GM18951 (cell line): ENCODE data around the gene TARBP2.

Source experiments
- POLR2A ChIP-seq: IDR thresholded peaks from 4 replicates; pipeline ENCODE4 v1.6.1; 2011; ENCODE audit warnings: mild to moderate bottlenecking; ENCODE audit not compliant: insufficient read length, insufficient read depth; ENCODE audit errors: extremely low read depth
- in situ Hi-C: fragments of 300-500 bp; cut with MboI; formaldehyde crosslinking; loops from one replicate; pipeline ENCODE4 v1.12.0; 2022; ENCODE audit warnings: low sequenced_read_pairs, mixed read lengths, inconsistent platforms; ENCODE audit not compliant: unreplicated experiment

The TARBP2 gene

DNA sequence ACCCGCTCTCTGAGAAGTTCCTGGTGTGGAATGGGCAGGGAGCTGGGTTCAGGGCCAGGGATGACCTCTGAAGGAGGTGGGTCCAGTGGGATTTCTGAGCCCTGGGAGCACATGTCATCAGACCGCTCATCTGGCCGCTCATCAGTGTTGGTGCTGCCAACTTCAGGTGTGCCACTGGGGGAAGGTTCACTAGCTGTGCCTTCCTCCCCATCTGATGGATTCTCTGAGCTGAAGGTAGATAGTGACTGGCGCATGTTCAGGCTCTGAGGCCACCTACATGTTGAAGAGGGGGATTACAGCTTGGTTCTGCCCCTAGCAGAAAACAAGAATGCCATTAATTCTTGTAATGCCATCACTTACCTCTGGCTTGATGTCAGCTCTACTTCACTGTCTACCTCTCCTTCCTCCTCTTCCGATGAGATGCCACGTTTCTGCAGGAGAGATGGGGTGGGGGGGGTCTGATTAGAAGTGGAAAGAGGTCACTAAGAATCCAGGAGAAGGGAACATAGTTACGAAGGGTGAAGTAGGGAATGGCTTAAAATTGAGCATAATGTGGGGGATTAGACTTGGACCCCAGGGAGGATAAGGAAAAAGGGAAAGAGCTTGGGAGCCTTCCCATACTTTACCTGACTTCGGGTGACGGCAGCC, 19.0 kb upstream of the TARBP2 start:
- in situ Hi-C loops: no loop called here
- peak; percentile 23 for TF ChIP-seq POLR2A

GRCh38 chr12:53482626-53483168, 18.4 kb upstream of the TARBP2 start:
- in situ Hi-C loops: no loop called here

GRCh38 chr12:53483225-53483978, 17.7 kb upstream of the TARBP2 start:
- in situ Hi-C loops: no loop called here
- peak; percentile 33 for TF ChIP-seq POLR2A

More at GRCh38 chr12:53482626-53483168, 18.4 kb upstream of the TARBP2 start:
- peak; percentile 20 for TF ChIP-seq POLR2A

DNA sequence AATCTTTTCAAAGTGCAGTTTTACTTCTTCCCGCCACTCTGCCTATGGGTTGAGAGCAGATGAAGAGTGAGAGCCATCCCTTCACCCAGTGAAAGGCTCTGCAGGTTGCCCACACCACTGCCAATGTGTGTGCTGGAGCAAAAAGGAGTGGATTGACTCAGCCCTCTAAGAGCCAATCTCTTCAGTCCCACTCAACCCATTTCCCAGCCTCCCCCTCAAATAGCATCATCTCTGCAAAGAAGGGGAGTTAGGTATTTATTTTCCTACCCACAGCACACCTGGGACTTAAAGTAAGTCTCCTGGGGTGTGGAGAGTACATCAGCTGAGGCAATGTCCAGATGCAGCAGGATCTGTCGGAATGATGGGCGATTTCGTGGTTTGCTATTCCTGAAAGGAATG, 17.1 kb upstream of the TARBP2 start:
- in situ Hi-C loops: no loop called here
- TF ChIP-seq POLR2A: no peak

DNA sequence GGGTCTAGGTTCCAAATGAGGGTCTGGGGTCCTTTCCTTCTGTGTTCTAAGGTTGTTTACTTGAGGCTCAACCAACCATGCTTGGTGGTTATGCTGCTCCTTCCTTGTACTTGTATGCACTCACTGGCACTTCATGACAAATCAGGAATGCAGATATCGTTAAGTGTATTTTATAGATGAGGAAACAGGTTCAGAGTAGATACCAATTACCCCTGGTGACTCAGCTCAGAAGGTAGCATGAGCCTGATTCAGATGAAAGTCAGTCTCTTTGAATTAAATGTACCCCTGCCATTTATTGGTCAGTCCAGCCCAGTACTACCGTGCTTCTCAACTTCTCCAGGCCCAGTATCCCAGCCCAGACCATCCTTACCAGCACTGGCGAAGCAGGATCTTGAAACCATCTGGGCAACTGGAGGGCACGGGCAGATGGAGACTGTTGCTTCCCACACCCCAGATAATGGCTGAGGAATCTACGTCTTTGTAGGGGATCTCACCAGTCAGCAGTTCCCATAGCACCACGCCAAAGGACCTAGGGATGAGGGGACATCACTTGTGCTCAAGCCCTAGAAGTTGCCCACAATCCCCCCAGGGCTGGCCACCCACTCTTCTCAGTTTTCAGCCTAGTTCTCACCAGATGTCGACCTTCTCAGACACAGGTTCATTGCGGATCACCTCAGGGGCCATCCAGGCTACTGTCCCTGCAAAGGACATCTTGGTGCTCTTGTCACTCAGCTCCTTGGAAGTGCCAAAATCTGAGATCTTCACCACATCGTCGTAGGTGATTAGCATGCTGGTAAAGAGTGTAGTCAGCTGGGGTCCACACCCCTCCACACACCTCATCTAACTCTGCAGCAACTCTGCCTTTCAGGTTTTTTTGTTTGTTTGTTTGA, 16.2 kb upstream of the TARBP2 start:
- TF ChIP-seq POLR2A: no peak
- in situ Hi-C loops: no loop called here

DNA sequence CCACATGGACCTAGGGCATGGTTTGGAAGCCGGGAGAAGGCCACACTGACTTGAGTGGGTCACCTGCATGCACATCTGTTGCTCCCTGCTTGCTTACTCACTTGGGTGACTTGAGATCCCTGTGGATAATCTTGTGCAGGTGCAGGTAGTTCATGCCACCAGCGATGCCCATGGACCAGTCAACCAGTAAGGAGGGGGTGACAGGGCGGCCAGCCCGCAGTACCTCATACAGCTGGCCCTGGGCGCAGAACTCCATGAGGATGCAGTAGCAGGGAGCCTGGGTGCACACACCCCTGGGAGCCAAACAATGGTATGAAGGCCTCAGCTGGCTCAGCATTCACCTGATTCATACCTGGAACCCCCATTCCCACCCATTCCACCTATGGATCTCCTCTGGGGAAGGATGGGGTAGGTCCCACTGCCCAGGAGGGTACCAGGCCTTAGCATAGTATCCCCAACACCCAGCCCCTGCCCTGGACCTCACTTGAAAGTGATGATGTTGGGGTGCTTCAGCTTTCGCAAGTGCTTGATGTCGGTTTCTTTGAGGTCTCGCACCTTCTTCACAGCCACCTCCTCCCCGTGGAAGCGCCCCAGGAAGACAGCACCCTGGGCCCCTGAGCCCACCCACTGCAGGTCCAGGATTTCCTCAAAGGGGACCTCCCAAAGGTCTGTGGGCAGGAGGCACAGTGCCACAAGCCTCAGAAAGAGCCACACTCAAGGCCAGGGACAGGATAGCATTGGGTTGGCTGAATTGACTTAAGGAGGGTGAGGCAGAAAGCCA, 14.9 kb upstream of the TARBP2 start:
- in situ Hi-C loops: no loop called here
- no peak for TF ChIP-seq POLR2A

DNA sequence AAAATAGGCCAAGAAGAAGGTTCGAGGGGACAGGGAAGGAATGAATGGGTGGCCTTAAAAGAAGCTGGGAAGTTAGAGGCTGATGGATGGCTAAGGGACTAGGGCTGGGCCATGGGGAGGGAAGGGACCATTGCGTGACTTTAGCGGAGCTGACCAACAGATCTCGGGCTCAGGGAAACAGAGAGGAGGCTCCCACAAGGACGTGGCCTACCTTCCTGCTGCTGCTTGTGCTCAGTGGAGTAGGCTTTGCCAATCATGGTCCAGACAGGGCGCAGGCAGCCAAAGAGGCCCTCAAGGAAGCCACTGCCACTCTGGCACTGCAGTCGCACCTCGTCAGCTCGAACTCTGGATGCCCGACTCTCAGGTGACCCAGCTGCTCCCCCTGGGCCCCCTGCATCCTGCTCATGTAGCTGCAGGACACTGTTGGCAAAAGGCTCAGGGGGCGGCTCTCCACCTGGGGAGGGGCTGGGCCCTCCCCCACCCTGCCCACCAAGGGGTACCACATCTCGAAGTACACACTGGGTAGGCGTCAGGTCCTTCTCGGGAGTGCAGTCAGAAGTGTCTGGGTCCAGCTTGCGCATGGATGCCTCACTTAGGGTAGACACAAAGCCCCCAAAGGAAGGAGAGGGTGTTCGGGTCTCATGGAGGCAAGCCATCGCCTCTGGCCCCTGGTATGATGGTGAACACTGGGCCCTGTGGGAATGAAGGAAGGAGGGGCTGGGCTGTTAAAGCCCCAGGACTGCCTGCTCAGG, 14.2 kb upstream of the TARBP2 start:
- in situ Hi-C loops: no loop called here
- TF ChIP-seq POLR2A: no peak

DNA sequence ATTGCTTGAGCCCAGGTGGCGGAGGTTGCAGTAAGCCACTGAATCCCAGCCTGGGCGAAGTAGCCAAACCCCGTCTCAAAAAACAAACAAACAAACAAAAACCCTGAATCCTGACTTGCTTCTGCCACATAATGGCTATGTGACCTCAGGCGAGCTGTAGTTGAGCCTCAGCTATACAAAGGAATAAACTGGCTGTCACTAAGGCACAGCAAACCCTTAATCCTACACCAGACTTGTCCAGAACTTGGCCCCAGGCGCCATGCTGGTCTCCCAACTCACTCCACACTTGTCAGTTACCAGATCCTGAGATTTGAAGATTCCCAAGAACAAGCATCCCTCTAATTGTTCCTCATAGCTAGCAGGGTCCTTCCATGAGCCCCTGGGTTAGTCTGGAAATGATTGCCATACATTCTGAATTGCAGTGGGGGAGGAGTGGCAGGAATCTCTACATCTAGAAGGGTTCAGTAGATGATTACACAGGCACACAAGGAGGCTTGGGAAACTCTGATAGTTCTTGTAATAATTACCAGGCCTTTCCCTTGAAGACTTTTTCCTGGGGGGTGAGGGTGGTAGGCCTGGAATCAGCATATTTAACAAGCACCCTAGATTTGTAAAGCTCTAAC, 11.7 kb upstream of the TARBP2 start:
- no peak for TF ChIP-seq POLR2A
- in situ Hi-C loops: no loop called here

DNA sequence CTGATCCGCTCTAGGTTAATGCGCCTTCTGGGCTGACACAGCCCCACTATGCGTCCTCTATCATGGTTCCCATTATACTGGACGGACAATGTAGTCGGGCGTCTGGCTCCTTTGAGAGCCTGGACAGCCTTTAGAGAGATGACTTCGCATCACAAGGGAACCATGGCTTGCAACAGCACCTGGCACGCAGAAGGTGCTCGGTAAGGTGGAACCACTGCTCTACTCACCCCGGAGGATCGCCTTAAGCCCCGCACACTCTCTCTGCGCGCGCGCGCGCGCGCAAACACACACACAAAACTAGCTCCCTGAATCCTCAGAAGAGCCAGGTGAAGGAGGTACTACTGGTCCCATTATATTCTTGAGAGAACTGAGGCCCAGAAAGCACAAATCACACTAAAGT, 8.9 kb upstream of the TARBP2 start:
- in situ Hi-C loops: no loop called here
- TF ChIP-seq POLR2A: no peak

DNA sequence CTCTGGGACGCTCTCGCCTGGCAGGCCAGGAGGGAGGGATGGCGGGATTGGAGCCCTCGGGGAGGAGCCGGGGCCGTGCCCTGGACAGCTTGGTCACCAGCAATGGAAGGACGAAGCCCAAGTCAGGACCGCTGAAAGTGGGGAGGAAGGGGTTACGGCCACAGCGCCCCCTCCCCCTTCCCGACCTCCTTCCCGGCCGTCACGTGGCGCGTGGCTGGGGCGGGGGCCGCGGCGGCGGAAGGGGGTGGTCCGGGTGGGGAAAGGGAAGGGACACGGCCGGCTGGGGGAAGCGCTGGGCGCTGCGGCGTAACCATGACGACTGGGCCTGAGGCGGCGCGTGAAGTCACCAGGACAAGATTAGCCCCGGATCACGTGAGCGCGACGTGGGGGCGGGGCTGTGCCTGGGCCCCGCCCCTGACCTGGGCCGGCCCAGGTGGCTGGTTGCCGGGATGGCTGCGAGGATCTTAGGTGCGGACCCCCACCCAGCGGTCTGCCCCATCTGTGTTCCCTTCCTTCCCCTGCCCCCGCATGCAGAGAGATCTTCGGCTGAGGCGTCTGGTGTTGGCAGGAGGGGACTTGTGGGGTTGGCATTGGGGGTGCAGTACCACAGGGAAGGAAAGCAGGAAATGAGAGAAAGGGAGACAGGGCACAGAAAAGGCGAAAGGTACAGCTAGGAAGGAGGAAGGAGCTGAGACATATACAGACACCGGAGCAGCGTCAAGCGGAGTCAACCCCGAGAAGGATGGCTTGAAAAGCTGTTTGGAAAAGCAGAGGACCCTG, 8.1 kb upstream of the TARBP2 start:
- in situ Hi-C loops: no loop called here
- peak; percentile 84 for TF ChIP-seq POLR2A
